ENCODE measurements around the gene RINT1.

- TF ChIP-seq RAD21 (conservative IDR thresholded peaks at IDR 0.05 in 1 of 2, IDR thresholded peaks at IDR 0.05 in 1 of 2) (no peak), CTCF (IDR thresholded peaks at IDR 0.05) (no peak), POLR2A (IDR thresholded peaks at IDR 0.05; ENCODE audit: low read length) (no peak), MAZ (IDR thresholded peaks at IDR 0.05; ENCODE audit: borderline replicate concordance, low read depth, low read length) (no peak), KDM1A (IDR thresholded peaks at IDR 0.05; ENCODE audit: low read depth) (no peak), SMC3 (IDR thresholded peaks at IDR 0.05) (no peak), POLR2AphosphoS2 (conservative IDR thresholded peaks at IDR 0.05; ENCODE audit: low read length) (no peak), USF2 (IDR thresholded peaks at IDR 0.05) (no peak), BHLHE40 (IDR thresholded peaks at IDR 0.05; ENCODE audit: low read depth, low read length) (no peak), FOSB (CRISPR knock-in tag; IDR thresholded peaks at IDR 0.05) (no peak), MAX (IDR thresholded peaks at IDR 0.05) (no peak), NPAS2 (CRISPR knock-in tag; IDR thresholded peaks at IDR 0.05; ENCODE audit: borderline replicate concordance) (no peak)
Measured at GRCh38 chr7:105512415-105512814, 19.6 kb upstream of the RINT1 start.
